Fibroblast of lung (primary cell): Measurements from ENCODE around the gene HIBADH. TPM values are rescaled to one million over a fixed set of nuclear protein-coding genes. Genes with fewer than 3 reads are reported as not detected.
A peak's percentile ranks its signal among the peaks of the same experiment; 100 is the strongest.

Experiments used
- DNase-seq, 2 donors: peaks; one replicate each; pipeline versions ENCODE4 v3.0.0 to v3.0.0-alpha.2; 2010; ENCODE audit warnings: low read depth in 2 of 2
- H2AFZ ChIP-seq: 2 replicates; pipeline ENCODE4 v1.5.1; 2012; ENCODE audit warnings: low read length, control low read depth, inconsistent platforms
- H3K27ac ChIP-seq: 2 replicates; pipeline ENCODE4 v1.5.1; 2011; ENCODE audit warnings: low read length, control low read depth; ENCODE audit not compliant: insufficient read depth
- H3K27me3 ChIP-seq: 2 replicates; pipeline ENCODE4 v1.5.1; 2011; ENCODE audit warnings: mild to moderate bottlenecking, low read length; ENCODE audit not compliant: control insufficient read depth, insufficient read depth
- H3K36me3 ChIP-seq: 2 replicates; pipeline ENCODE4 v1.5.1; 2011; ENCODE audit warnings: low read length; ENCODE audit not compliant: control insufficient read depth, insufficient read depth
- H3K4me1 ChIP-seq: 2 replicates; pipeline ENCODE4 v1.5.1; 2011; ENCODE audit warnings: low read length; ENCODE audit not compliant: control insufficient read depth, insufficient read depth; ENCODE audit errors: extremely low read depth
- H3K4me2 ChIP-seq: 2 replicates; pipeline ENCODE4 v1.5.1; 2011; ENCODE audit warnings: low read length, control low read depth; ENCODE audit not compliant: insufficient read depth; ENCODE audit errors: extremely low read depth
- H3K4me3 ChIP-seq, 4 experiments: fragments of 200-600 bp in 1 of 4; sonication (generic) in 1 of 4; replicated peaks in 1 of 4; 2 replicates each; pipeline ENCODE4 v1.5.1; 2011 to 2016; ENCODE audit warnings: low read length in 4 of 4, low read depth in 3 of 4, mild to moderate bottlenecking in 3 of 4, control low read depth in 2 of 4, inconsistent platforms in 1 of 4, mixed read lengths in 1 of 4; ENCODE audit not compliant: insufficient read depth in 1 of 4; ENCODE audit errors: control extremely low read depth in 1 of 4
- H3K79me2 ChIP-seq: 2 replicates; pipeline ENCODE4 v1.5.1; 2012; ENCODE audit warnings: mild to moderate bottlenecking, low read length, inconsistent platforms; ENCODE audit not compliant: control insufficient read depth, insufficient read depth
- H3K9ac ChIP-seq: 2 replicates; pipeline ENCODE4 v1.5.1; 2011; ENCODE audit warnings: mild to moderate bottlenecking, low read length, control low read depth; ENCODE audit not compliant: insufficient read depth
- H3K9me3 ChIP-seq: 2 replicates; pipeline ENCODE4 v1.5.1; 2012; ENCODE audit warnings: low read depth, low read length; ENCODE audit not compliant: control insufficient read depth, insufficient read depth
- H4K20me1 ChIP-seq: 2 replicates; pipeline ENCODE4 v1.5.1; 2011; ENCODE audit warnings: low read length; ENCODE audit not compliant: control insufficient read depth, insufficient read depth; ENCODE audit errors: extremely low read depth
- EZH2 ChIP-seq: IDR thresholded peaks from 2 replicates; pipeline ENCODE4 v1.5.1; 2012; ENCODE audit warnings: low read length, control low read depth, mild to moderate bottlenecking; ENCODE audit errors: missing control alignments
- polyA plus RNA-seq, 2 donors: library from polyadenylated mRNA; depleted of rRNA in 1 of 2; stranded (reverse) in 1 of 2; unstranded in 1 of 2; fragments of >200 nt; gene quantifications; 2 replicates each; pipeline ENCODE4 v1.2.1, GENCODE V29; 2011 to 2012; ENCODE audit warnings: missing spikeins in 1 of 2
- total RNA-seq: library from RNA; depleted of rRNA; stranded (reverse); fragments of >200 nt; gene quantifications from 2 replicates; pipeline ENCODE4 v1.2.1, GENCODE V29; 2014
- TF ChIP-seq, protein P1 (sequence below), 2 donors: IDR thresholded peaks in 1 of 2; conservative IDR thresholded peaks in 1 of 2; 1 replicate in 1 of 2; 2 replicates in 1 of 2; pipeline ENCODE4 v1.5.1; 2011 to 2012; ENCODE audit warnings: low read length in 2 of 2, control low read depth in 1 of 2, inconsistent platforms in 1 of 2, low read depth in 1 of 2, mild to moderate bottlenecking in 1 of 2

The HIBADH gene
- total and polyA plus RNA-seq, 2 donors (not counting 1 experiment from before 2014, with no cell fraction given) = 88.7 to 96.0 TPM

DNA sequence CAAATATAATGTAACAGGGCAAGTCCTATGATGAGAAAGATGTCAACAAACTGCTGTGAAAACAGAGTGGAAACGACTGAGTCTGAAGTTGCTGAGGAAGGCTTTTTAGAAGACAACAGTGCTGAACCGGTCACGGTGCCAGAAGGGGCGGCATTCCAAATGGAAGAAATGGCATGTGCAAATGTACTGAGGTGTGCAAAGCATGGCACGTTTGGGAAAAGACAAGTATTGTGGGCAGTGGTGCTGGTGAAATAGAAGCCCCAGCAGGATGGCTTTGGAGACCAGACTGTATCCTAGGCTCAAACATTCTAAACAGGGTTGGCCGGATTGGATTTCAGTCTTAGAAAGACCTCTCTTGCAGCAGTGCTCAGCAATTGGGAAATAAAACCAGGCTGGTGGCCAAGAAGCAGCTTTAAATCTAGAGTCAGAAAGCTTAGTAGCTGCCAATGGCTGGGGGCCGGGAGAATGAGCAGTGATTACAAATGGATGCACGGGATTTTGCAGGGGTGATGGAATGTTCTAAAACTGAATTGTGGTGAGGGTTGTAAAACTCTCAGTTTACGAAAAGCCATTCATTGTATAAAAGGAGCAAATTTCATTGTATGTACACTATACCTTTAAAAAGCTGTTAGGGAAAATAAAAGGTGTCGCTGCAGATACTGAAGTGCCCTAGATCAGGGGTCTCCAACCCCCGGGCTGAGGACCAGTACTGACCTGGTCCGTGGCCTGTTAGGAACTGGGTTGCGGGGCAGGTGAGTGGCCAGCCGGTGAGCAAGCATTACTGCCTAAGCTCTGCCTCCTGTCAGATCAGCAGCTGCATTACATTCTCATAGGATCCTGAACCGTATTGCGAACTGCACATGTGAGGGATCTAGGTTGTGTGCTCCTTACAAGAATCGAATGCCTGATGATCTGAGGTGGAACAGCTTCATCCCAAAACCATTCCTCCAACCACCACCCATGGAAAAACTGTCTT, 141.6 kb downstream of the HIBADH start:
- TF ChIP-seq, protein P1, sequence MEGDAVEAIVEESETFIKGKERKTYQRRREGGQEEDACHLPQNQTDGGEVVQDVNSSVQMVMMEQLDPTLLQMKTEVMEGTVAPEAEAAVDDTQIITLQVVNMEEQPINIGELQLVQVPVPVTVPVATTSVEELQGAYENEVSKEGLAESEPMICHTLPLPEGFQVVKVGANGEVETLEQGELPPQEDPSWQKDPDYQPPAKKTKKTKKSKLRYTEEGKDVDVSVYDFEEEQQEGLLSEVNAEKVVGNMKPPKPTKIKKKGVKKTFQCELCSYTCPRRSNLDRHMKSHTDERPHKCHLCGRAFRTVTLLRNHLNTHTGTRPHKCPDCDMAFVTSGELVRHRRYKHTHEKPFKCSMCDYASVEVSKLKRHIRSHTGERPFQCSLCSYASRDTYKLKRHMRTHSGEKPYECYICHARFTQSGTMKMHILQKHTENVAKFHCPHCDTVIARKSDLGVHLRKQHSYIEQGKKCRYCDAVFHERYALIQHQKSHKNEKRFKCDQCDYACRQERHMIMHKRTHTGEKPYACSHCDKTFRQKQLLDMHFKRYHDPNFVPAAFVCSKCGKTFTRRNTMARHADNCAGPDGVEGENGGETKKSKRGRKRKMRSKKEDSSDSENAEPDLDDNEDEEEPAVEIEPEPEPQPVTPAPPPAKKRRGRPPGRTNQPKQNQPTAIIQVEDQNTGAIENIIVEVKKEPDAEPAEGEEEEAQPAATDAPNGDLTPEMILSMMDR (conservative IDR thresholded peaks at IDR 0.05 in 1 of 2, IDR thresholded peaks at IDR 0.05 in 1 of 2; ENCODE audit: low read depth in 1 of 2, low read length in 2 of 2) = no peak
- TF ChIP-seq EZH2 = no peak

DNA sequence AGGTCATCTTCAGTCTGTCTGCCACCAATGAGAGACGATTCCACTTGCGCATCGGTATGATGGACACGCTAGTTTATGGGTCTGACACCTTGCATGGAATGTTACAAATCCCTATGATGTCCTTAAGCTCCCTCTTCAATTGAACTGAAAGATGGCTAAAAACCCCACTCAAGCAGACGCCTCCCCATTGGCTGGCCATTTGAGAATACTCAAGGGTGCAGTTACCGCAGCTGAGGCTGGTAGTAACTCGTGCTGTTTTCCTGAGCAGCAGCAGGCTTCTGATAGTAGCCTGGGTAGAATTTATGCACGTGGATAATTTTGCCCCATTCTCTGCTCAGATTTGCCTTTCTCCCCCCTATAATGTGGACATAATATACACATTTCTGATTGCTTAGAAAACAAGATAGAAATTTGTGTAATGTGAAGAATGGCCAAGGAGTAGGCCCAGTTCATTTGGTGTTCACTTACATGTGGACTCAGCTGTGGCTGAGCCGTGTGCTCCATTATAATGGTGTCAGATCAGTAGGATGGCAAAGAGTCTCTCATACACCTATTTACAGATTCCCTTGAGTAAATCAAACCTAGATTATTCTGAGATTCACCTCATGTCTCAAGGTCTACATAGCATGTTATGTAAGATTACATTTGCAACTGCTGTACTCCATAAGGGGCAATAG, 142.8 kb downstream of the HIBADH start:
- no peak overlapping the region for H3K9ac ChIP-seq
- TF ChIP-seq, protein P1 (conservative IDR thresholded peaks at IDR 0.05 in 1 of 2, IDR thresholded peaks at IDR 0.05 in 1 of 2; ENCODE audit: low read depth in 1 of 2, low read length in 2 of 2) = no peak
- no peak for TF ChIP-seq EZH2
- H3K79me2 ChIP-seq = no peaks in the 10 kb centered on the region
- DNase-seq = no peak
- H2AFZ ChIP-seq = no peak overlapping the region
- H3K9me3 ChIP-seq = no peaks in the 10 kb centered on the region
- H4K20me1 ChIP-seq = no peaks in the 10 kb centered on the region
- H3K4me3 ChIP-seq = no peak overlapping the region
- H3K27ac ChIP-seq = no peak overlapping the region
- H3K27me3 ChIP-seq = no peaks in the 10 kb centered on the region
- no peaks in the 10 kb centered on the region for H3K4me1 ChIP-seq
- H3K4me2 ChIP-seq = no peak overlapping the region
- peaks cover 2% of the 10 kb centered on the region for H3K36me3 ChIP-seq

More for the DNA sequence above, 141.6 kb downstream of the HIBADH start:
- Histone ChIP-seq H3K9ac (no peak overlapping the region), H3K4me3 (no peak overlapping the region), H2AFZ (no peak overlapping the region), H3K79me2 (no peaks in the 10 kb centered on the region), H3K4me2 (no peak overlapping the region), H3K36me3 (peaks cover 2% of the 10 kb centered on the region), H3K27me3 (no peaks in the 10 kb centered on the region), H3K4me1 (no peaks in the 10 kb centered on the region), H3K27ac (no peak overlapping the region), H4K20me1 (no peaks in the 10 kb centered on the region), H3K9me3 (no peaks in the 10 kb centered on the region)
- peak; percentile 17 to 96 for DNase-seq
